Measurements from ENCODE around the gene UGT1A5.

DNA sequence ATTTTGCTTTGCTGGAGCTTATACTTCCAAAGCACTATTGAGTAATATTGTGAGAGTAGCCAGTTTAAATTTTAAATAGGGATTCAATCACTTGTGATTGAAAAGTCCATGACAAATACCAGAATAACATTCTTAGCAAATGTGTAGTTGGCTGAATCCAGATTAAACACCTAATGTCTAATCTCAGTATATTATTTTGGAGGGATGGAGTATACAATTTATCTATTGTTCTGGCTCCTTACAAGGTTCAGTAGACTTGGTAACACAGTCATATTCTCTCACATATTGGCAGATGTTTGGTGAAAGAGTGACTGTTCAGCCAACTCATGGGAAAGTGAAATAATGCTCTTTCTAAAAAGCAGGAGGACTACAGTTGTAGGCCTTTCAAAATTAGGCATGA, 38.8 kb upstream of the UGT1A5 start:
- TF ChIP-seq POLR2AphosphoS5 (IDR thresholded peaks at IDR 0.05; ENCODE audit: borderline replicate concordance, low read depth, low read length) = no peak
- TF ChIP-seq EZH2 (IDR thresholded peaks at IDR 0.05) = no peak

Measured in SK-N-MC (cell line).